Activated naive CD4-positive, alpha-beta T cell treated with anti-CD3 and anti-CD28 coated beads, Interleukin-2, amount 50 U/mL, for 16 hours (primary cell): ENCODE data around the gene FNIP1.
"Not testable (repeated sequence)": the region's sequence is repeated elsewhere in the genome, so short reads cannot be mapped to it uniquely, and the experiment has no call there.

Source experiments
- DNase-seq: peaks from one replicate; pipeline ENCODE4 v3.0.0-alpha.2; 2020

The FNIP1 gene

DNA sequence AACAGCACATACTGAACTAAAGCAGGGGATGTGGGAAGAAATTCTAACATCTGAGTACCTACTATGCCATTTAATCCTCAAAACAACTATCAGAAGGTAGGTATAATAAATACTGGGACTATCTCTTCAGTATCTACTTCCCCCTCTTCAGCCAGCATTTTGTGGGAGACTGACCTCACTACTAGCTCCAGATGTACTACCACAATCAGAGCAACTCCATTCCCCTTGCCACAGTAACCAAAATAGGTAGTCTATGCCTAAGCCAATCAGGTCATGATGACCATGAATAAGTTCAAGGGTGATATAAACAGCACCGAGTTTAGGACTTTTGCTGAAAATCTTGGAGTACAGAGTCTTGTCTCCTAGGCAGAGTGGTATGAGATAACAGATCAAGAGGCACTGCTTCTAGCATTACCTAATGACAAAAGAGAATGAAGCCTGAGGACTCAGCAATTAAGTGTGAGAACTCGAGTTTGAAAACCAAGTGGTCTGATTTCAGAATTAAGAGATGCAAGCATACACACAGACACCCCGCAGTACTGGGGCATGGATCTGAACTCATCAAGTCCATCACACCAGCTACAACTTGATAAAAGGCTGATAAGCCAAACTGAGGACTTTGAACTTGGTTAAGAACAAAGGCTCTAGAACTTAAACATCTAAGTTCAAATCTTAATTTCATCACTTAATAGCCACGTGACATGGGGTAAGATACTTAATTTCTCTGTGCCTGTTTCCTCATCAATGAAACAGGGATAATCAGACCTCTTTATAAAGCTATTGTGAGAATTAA, 9.7 kb downstream of the FNIP1 start:
- DNase-seq: no peak

DNA sequence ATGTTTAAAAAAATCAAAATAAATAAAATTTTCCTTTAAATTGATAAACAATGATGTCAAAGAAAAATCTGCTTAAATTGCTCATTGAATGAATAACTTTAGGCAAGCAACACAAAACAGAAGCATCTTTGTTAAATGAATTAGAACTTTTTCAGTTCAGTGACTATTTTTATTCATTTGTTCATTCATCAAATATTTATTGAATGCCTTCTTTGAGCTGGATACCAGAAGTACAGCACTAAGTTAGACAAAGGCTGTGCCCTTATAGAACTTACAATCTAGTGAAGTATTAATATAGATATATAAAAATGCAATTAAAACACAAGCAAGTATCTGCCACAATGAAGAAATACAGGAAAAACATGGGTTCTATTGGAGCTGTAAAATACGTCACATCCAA, 10.8 kb downstream of the FNIP1 start:
- no peak for DNase-seq

DNA sequence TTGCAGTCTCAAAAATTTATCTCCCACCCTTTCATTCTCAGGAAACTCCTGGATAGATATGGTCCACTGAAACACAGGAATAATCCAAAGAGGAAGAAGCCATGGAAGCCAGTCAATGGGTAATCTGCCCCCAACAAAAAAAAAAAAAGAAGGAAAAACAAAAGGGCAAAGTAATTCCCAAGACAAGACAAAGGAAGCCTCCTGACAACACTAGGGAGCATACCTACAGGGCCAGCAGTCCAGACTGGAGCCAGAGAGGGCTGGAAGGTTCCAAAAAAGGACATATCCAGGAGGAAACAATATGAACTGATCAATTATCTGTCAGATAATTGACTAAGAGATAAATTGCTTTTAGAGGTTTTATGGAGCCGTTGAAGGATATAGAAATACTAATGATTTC, 12.9 kb downstream of the FNIP1 start:
- no peak for DNase-seq

DNA sequence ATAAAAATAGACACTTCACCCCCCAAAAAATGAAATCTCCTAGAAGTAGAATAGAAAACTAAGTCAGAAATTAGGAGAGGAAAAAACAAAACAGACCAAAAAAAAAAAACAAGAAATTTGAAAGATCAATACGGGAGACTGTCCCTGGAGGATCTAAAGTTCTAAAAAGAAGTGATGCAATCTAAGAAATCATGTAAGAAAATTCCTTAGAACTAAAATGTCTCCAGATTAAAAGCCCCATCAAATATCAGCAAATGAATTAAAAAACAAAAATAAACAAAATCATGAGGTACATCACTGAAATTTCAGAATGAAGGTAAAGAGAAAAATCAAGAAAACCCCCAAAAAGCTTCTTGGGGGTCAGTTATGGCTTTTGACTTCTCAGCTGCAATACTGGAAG, 13.5 kb downstream of the FNIP1 start:
- no peak for DNase-seq

DNA sequence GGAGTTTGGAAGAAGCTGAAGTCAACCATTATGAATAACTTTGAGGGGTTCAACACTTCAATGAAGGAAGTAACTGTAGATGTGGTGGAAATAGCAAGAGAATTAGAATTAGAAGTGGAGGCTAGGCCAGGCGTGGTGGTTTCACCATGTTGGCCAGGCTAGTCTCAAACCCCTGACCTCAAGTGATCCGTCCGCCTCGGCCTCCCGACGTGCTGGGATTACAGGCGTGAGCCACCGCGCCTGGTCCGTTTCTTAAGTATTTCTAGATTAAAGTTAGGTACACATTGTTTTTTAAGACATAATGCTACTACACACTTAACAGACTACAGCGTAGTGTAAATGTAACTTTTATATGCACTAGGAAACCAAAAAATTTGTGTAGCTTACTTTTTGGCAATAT, 14.1 kb downstream of the FNIP1 start:
- DNase-seq: no peak

DNA sequence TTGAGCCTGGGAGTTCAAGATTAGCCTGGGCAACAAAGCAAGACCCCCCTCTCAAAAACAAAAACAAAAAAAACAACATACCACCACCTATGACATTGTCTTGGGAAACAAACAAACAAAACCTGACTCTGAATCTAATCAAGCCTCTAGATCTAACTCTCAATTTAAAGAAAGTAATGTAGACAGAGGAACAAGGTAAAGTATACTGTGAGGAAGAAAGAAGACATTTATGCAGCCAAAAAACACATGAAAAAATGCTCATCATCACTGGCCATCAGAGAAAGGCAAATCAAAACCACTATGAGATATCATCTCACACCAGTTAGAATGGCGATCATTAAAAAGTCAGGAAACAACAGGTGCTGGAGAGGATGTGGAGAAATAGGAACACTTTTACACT, 18.7 kb downstream of the FNIP1 start:
- DNase-seq: not testable (repeated sequence)

DNA sequence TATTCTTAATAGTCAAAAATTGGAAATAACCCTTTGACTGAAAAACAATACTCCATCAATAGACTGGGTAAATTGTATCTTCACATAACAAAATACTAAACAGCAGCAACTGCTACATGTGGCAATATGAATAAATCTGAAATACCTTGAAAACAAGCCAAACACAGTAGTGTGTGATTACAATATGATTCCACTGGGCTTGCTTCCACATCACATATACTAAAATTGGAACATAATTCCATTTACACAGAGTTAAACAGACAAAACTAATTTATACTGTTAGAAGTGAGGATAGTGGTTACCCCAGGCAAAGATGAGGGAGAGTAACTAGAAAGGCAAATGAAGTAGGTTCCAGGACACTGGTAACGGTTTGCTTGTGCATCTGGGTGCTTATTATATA, 20.4 kb downstream of the FNIP1 start:
- DNase-seq: no peak

DNA sequence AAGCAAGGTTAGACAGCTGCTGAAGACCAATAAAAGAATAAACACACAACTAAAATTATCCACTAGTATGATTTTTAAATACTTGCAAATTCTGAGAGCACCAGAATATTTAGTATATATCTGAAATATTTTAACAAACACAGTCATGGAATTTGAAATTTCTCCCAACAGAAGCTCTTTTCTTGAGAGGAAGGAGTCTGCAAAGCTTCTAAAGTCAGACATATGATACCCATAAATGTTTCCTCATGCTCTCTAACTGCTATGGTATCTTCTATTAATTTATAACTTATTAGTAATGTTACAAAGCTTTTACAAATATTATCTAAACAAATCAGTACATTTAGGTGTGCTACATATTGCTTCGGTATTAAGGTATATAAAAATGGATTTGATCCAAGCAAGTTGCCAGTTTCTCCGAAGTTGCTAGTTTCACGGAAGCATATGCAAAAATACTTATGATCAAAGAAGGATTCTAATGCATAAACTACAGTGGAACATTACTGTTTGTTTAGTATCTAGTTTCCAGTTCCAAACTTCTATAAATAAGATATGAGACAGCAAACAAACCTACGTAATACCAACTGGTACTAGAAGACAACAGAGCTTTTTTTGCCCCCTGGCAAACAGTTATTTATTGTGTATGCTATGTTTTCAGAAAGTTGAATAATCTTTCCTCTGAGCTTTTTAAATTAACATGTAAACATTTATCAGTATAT, 22.0 kb downstream of the FNIP1 start:
- no peak for DNase-seq

DNA sequence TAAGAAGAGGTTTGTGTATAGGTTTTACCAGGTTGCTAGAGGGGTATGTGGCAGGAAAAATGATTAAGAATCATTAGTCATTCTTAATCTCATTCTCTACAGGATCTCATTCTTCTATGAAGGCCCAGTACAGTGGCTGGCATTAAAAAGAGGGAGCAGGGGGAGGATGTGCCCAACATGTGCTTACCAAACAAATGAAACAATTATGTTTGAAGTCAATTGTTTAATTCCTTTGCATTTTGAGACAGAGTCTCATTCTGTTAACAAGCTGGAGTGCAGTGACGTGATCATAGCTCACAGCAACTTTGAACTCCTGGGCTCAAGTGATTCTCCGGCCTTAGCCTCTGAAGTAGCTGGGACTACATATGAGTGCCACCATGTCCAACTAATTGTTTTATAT, 23.0 kb downstream of the FNIP1 start:
- DNase-seq: no peak

DNA sequence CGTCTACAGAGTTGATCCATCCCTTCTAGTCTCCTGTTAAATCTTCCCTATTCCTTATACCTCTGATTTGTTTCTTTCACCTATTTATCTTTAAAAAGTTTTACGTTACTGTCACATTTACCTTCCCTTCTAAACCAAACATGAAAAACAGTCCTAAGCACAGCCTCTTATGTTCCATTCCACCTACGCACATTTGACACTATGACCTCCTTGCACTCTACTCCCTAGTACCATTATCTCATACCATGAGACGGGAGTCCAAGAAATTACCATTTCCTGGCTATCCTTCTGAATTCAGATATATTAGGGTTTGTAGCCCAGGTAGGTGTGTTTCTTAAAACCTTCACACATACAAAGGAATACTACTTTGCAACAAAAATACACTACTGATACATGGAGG, 25.1 kb downstream of the FNIP1 start:
- no peak for DNase-seq

DNA sequence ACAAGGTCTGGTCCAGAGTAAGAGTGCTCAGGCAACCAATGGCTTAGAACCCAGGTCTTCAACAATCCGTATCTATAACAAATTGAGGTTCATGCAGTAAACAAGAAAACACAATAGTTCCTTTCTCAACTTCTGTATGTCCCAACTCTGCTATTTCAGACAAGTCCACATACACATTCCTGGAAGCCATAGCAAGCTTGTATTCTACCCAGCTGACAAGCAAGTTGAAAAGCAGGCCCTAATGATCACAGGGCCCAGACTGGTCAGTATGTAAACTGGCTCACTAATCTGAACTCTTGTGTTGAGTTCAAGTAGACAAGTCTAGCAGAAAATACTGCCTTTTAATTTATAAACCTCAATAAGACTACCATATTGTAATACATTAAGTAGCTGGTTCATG, 26.9 kb downstream of the FNIP1 start:
- DNase-seq: no peak

DNA sequence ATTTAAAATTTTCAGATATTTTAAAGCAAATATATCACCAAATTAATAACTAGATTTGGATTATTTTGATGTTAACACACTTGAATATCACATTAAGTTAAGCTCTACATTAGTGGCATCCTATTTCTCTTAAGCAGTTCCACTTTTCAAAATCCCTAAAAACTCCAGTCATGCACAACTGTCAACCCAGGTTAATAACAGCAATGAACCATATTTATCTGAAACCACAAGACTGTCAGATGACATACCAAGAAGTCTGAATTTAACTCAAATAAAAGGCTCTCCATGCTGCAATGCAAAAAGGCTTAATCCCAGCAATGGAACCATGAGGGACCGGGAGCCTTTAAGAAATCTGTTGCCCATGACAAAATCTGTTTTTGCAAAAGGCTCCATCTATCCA, 27.5 kb downstream of the FNIP1 start:
- no peak for DNase-seq

DNA sequence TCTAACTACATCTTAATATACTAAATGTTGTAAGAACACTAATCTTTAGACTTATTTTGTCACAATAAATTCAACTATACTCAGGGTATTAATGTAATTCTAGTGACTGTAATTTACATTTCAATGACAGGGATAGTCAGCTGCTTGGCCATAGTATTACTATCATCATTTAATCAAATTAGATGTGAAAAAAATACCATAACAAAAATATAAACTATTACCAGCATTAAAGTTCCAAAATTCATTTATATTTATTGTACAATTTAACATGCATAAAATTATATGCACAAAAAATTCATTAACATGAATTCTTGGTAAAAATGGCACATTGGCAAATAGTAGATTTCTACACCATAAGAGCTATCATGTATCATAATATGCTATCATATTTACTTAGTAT, 28.9 kb downstream of the FNIP1 start:
- DNase-seq: no peak

DNA sequence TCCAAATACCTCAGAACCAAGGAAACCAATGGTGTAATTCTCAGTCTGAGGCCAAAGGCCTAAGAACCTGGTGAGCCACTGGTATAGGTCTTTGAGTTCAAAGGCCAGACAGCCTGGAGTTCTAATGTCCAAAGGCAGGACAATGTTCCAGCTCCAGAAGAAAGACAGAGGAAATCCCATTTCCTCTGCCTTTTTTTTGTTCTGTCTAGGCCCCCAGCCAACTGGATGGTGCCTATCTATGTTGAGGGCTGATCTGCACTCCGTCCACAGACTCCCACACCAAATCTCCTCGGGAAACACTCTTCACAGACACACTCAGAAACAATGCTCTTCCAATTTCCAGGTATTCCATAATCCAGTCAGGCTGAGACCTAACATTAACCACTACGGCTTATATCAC, 30.1 kb downstream of the FNIP1 start:
- DNase-seq: no peak

DNA sequence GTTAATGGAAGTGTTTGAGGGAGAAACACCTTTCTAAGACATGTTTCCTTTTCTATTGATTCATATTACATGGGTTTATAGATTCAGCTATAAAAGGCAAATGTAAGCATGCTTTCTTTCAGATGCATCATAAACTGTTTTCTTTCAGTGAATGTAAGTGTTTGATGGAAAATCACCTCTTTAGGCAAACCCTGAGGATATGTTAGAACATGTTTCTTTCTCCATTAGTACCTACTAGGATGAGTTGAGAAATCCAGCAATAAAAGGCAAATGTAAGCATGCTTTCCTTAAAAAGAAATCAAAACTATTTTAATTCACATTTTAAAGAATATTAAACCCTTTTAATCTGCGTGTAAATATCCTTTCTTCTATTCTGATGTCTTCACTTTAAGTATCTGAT, 31.6 kb downstream of the FNIP1 start:
- no peak for DNase-seq

DNA sequence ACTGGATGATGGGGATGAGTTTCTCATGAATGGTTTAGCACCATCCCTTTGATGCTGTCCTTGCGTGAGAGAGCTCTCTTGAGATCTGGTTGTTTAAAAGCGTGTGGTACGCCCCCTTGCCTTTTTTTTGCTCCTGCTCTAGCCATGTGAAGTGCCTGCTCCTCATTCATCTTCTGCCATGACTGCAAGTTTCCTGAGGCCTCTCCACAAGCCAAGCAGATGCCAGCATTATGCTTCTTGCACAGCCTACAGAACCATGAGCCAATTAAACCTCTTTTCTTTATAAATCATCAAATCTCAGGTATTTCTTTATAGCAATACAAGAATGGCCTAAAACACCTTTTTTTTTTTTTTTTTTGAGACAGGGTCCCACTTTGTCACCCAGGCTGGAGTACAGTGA, 32.8 kb downstream of the FNIP1 start:
- DNase-seq: no peak

DNA sequence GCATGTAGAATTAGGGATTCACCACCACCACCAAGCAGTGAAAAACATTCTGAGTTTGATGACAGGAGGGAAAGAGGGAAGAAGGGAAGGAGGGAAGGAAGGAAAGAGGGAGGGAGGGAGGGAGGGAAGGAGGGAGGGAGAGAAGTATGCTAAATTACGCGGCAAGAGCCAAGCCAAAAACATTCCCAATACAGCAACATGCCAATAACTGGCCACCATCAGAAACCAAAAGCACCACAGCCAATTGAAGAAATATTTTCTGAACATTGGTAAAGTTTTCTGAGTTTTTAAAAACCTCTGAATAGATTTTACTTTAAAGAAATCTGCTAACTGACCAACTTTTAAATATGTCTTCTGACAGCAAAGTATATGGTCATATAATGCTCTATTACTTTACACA, 36.0 kb downstream of the FNIP1 start:
- no peak for DNase-seq

DNA sequence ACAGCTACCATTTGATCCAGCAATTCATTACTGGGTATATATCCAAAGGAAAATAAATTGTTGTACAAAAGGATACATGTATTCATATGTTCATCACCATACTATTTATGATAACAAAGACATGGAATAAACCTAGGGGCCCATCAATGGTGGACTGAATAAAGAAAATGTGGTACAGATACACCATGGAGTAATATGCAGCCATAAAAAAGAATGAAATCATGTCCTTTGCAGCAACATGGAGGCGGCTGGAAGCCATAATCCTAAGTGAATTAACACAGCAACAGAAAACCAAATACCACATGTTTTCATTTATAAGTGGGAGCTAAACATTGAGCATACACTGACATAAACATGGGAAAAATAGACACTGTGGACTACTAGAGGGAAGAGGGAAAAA, 37.1 kb downstream of the FNIP1 start:
- DNase-seq: no peak

DNA sequence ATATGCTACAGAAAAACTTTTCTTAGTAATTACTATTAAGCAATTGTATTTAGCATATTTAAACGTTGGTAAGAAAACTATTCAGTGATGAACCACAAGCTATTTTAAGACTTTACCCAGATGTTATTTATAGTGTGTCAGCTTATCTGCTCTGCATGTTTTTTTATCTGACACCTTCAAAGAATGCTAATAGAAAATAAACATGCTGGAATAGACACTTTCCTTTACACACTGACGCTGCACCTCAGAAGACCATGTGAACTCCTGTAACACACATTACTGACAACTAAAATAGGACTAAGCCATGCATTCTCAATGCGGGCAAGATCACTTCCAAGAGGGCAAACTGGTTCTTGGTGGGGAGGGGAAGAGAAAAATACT, 38.3 kb downstream of the FNIP1 start:
- DNase-seq: no peak

DNA sequence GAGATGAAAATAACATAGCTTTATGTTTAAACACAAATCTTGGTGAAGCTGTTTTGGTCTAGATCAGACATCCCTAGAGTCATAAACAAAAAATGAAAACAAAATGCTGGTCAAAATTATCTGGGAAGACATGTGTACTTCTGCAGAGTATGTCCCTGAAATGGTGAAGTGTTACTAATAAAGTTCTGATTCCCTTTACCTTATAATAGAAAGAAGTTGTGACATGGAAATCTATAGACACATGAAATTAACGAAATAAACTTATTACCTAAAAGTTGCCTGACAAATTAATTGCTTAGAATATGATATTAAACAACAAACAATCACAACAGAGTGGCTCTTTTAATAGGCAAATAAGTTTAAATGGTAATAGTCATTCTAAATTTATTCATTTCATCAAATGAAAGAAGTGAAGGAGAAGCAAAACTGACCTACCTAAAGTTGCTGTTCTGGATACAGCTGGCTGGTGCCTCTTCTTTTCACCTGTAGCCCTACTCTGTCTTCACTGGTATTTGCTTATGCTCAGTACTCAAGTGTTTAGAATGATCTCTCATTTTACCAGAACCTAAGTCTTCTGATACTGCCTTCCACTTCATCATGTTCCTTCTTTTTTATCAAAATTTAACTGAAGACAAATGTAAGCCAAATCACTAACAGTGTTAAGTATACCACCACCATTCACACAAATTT, 38.8 kb downstream of the FNIP1 start:
- DNase-seq: no peak

DNA sequence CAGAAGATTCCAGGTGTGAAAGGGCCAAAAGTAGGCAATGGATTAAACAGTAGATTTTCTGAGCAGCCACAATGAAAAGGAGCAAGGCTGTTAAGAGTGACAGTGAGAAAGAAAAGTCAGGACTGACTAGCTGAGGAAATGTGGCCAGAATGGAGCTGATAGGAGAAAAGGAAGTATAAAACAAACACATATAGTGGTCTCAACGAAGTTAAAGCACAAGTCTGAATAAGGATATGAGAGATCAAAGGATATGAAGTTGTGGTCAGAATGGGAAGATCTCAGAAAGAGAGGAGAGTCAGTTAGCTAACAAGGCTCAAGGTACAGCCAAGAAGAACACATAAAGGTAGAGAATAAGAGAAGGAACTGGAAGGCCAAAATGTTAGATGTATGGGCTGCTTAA, 39.9 kb downstream of the FNIP1 start:
- DNase-seq: no peak

DNA sequence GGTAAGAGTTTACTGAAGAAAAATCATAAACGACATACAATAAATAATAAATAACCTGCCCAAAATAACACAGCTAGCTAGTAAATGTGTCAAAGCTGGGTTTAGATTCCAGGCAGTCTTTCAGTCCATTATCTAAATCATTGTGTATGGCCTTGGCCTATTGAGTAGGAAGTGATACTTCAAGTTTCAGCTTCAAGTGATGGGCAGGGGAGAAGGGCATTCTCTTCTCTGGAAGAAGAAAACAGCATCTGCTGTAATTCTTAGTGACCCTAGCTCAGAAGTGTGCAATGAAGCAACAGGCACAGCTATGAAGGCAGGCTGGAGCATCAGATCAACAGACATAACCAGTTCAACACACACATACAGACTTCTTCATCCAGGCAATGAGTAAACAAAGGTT, 42.5 kb downstream of the FNIP1 start:
- DNase-seq: no peak

DNA sequence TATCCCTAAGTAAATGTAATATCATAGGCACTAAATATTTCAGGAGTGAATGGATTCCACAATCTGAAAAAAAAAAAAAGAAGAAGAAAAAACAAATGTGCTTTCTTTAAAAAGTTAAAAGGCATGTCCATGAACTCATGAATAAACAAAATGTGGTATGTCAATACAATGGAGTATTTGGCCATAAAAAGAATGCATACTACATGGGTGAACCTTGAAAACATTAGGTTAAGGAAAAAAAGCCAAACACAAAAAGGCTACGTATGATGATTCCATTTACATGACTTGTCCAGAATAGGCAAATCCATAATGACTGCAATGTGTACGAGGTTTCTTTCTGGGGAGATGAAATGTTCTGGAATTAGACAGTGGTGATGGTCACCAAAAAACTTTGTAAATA, 45.3 kb downstream of the FNIP1 start:
- DNase-seq: no peak

DNA sequence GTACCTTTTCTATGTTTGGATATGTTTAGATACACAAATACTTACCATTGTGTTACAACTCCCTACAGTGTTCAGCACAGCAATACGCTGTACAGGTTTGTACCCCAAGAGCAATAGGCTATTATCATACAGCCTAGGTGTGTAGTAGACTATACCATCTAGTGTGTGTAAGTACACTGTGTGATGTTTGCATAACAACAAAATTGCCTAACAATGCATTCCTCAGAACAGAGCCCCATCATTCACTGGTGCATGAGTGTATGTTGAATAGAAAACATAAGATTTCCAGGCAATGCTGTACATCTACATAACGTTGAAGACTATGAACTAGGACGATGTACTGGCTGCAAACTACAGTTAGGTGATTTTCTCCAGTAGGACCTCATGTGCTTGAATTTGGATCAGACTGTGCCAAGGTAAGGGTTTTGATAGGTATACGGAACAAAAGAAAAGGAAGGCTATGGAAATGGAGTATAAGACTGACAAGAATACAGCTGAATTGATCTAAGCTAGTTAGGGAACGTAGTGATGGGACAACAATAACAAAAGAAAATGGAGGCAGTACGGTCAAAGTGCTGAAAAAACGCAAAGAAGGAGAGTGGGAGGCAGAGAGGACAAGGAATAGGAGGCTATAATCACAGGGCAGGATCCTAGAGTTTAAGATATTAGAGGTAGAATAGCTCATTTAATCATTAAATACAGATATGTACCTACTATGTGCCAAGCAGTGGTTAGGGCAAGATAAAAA, 46.9 kb downstream of the FNIP1 start:
- DNase-seq: no peak
